Endothelial cell of umbilical vein (primary cell): ENCODE data around the gene FBXL17.

Experiments
- CTCF ChIP-seq, 2 donors: IDR thresholded peaks; 1 replicate in 1 of 2; 2 replicates in 1 of 2; pipeline ENCODE4 v1.5.1; 2011; ENCODE audit warnings: low read length in 2 of 2, mild to moderate bottlenecking in 2 of 2, moderate library complexity in 2 of 2, control low read depth in 1 of 2, inconsistent platforms in 1 of 2, low read depth in 1 of 2; ENCODE audit not compliant: insufficient read depth in 1 of 2; ENCODE audit errors: extremely low read depth in 1 of 2
- EZH2 ChIP-seq: IDR thresholded peaks from 2 replicates; pipeline ENCODE4 v1.6.1; 2012; ENCODE audit warnings: borderline replicate concordance, low read depth, mild to moderate bottlenecking, moderate library complexity, low read length, inconsistent platforms; ENCODE audit not compliant: severe bottlenecking
- MYC ChIP-seq: IDR thresholded peaks from one replicate; pipeline ENCODE4 v1.6.1; 2011; ENCODE audit warnings: mild to moderate bottlenecking, low read depth, low read length
- POLR2A ChIP-seq: IDR thresholded peaks from 2 replicates; pipeline ENCODE4 v1.6.1; 2012; ENCODE audit warnings: low read depth, mild to moderate bottlenecking, control low read depth, low read length
- POLR2AphosphoS5 ChIP-seq: IDR thresholded peaks from 2 replicates; pipeline ENCODE4 v1.6.1; 2012; ENCODE audit warnings: low read depth, mild to moderate bottlenecking, control low read depth, low read length, moderate library complexity; ENCODE audit not compliant: insufficient read depth

- TF ChIP-seq CTCF (IDR thresholded peaks at IDR 0.05; ENCODE audit: extremely low read depth in 1 of 2, insufficient read depth in 1 of 2, low read depth in 1 of 2, low read length in 2 of 2) (no peak), EZH2 (no peak), POLR2AphosphoS5 (no peak), MYC (no peak), POLR2A (no peak)
These were observed 252.8 kb downstream of the FBXL17 start for GRCh38 chr5:108129129-108129528.
